Body of pancreas (tissue), 4 donors: Measurements from ENCODE around the gene LVRN.

Experiments used
- POLR2A ChIP-seq, 3 donors: fragments of 450-650 bp; IDR thresholded peaks; one replicate each; pipeline ENCODE4 v1.6.1; 2016; ENCODE audit warnings: antibody characterized with exemption in 3 of 3, mild to moderate bottlenecking in 2 of 3
- TF ChIP-seq, protein P1 (sequence below), 7 experiments: fragments of 450-650 bp in 4 of 7; fragments of 200-600 bp in 3 of 7; sonication (generic) in 3 of 7; IDR thresholded peaks; one replicate each; pipeline ENCODE4 v1.5.1; 2016 to 2019; ENCODE audit warnings: antibody characterized with exemption in 7 of 7

DNA sequence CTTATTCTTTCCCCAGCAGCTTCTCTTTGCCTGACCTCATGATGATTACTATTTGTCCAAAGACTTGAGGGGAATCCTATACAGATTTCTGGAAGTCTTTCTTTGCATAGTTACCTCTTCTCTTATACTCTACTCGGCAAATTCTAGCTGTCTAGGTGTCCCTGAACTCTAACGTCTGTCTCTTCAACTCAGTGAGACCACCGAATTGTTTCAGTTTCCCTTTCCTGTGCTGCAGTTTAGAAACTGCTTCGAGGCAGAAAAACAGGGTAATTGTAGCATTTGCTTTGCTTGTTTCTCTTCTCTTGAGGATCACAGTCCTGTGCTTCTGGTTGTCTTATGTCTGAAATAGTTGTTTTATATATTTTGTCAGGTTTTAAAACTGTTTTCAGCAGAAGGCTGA is 14.8 kb downstream of the LVRN start:
- no peak for TF ChIP-seq POLR2A (IDR thresholded peaks at IDR 0.05)
- TF ChIP-seq, protein P1, sequence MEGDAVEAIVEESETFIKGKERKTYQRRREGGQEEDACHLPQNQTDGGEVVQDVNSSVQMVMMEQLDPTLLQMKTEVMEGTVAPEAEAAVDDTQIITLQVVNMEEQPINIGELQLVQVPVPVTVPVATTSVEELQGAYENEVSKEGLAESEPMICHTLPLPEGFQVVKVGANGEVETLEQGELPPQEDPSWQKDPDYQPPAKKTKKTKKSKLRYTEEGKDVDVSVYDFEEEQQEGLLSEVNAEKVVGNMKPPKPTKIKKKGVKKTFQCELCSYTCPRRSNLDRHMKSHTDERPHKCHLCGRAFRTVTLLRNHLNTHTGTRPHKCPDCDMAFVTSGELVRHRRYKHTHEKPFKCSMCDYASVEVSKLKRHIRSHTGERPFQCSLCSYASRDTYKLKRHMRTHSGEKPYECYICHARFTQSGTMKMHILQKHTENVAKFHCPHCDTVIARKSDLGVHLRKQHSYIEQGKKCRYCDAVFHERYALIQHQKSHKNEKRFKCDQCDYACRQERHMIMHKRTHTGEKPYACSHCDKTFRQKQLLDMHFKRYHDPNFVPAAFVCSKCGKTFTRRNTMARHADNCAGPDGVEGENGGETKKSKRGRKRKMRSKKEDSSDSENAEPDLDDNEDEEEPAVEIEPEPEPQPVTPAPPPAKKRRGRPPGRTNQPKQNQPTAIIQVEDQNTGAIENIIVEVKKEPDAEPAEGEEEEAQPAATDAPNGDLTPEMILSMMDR (IDR thresholded peaks at IDR 0.05), result no peak
